ENCODE data around the gene FXYD6. TPM values are rescaled to one million over a fixed set of nuclear protein-coding genes. Genes with fewer than 3 reads are reported as not detected.

The FXYD6 gene
- total and polyA plus RNA-seq, 2 of the 8 experiments (the other 6 are each of a cell fraction or from before 2014, with no cell fraction given) = 44.6 to 117 TPM

GRCh38 chr11:117878939-117879475 is 2.5 kb upstream of the FXYD6 start:
- 88% methylated on average over 3 of the region's 3 CpGs; no CpG with 5 or more reads in 1 of the 2 experiments for whole genome bisulfite sequencing, 2 experiments (ENCODE audit: extremely low coverage in 1 of 2, insufficient coverage in 1 of 2, insufficient read length in 1 of 2, insufficient replicate concordance in 2 of 2, low coverage in 1 of 2, low lambda C conversion rate in 2 of 2, missing lambda C conversion rate in 1 of 2)
- no peak overlapping the region for H2AK5ac ChIP-seq (ENCODE audit: low read depth, low read length)
- H3K4me2 ChIP-seq (ENCODE audit: insufficient read depth in 1 of 2, low read depth in 2 of 2, low read length in 2 of 2) = no peak overlapping the region
- H3K4me3 ChIP-seq (ENCODE audit: extremely low read depth in 1 of 4, insufficient read depth in 2 of 4, low read depth in 3 of 4, low read length in 4 of 4) = no peak overlapping the region
- H3K9me3 ChIP-seq (ENCODE audit: insufficient read depth in 2 of 2, low read depth in 1 of 2, low read length in 1 of 2) = no peaks in the 10 kb centered on the region
- DNase-seq (ENCODE audit: low read depth in 1 of 2, low spot score in 2 of 2) (no peak), FAIRE-seq (no peak)
- H2BK120ac ChIP-seq (replicated peaks; ENCODE audit: low read depth, low read length) = no peak overlapping the region
- no peak overlapping the region for H3K4ac ChIP-seq (replicated peaks; ENCODE audit: insufficient read length, low read depth, low read length)
- H3K79me2 ChIP-seq (ENCODE audit: control insufficient read depth in 1 of 2, insufficient read depth in 2 of 2, low read length in 2 of 2) = peaks cover 0 to 6% of the 10 kb centered on the region in 2 experiments; a peak in 1 of 4 replicates
- peaks cover 13 to 25% (median 18%) of the 10 kb centered on the region in 4 experiments for H3K4me1 ChIP-seq (replicated peaks in 1 of 4; ENCODE audit: control insufficient read depth in 3 of 4, insufficient read depth in 4 of 4, low read length in 3 of 4)
- no peak overlapping the region for H3K14ac ChIP-seq (ENCODE audit: insufficient read length)
- ChIA-PET POLR2A (ENCODE audit: partially characterized antibody) (no interaction called here), CTCF (ENCODE audit: partially characterized antibody) (interaction anchor here (1.1 to 4.7 kb wide), 8 partner anchors 14 to 453 kb away, joined by 3 to 30 read pairs (median 6); no protein-coding TSS in a partner anchor)
- H3K23ac ChIP-seq (ENCODE audit: insufficient read length) = no peak overlapping the region
- H4K8ac ChIP-seq (ENCODE audit: extremely low read depth, insufficient read depth, low read length) = no peak overlapping the region
- H4K91ac ChIP-seq (replicated peaks; ENCODE audit: insufficient read length, low read length) = no peak overlapping the region
- no peak overlapping the region for H3K18ac ChIP-seq (ENCODE audit: extremely low read depth, low read length)
- no peak overlapping the region for H2BK20ac ChIP-seq (ENCODE audit: low read length)
- H2AFZ ChIP-seq (ENCODE audit: low read length) = no peak overlapping the region
- H2BK12ac ChIP-seq (ENCODE audit: low read depth, low read length) = no peak overlapping the region
- H2BK15ac ChIP-seq (ENCODE audit: low read length) = no peak overlapping the region
- H4K20me1 ChIP-seq (replicated peaks in 1 of 2; ENCODE audit: control insufficient read depth in 1 of 2, insufficient read depth in 2 of 2, low read length in 2 of 2) = peaks cover 0 to 6% of the 10 kb centered on the region in 2 experiments
- H4K5ac ChIP-seq (ENCODE audit: insufficient read length, low read depth, low read length) = no peak overlapping the region
- H3K23me2 ChIP-seq (ENCODE audit: low read depth, low read length) = peaks cover 25% of the 10 kb centered on the region
- no peak overlapping the region for H2BK5ac ChIP-seq (ENCODE audit: low read depth, low read length)
- no peaks in the 10 kb centered on the region for H3K36me3 ChIP-seq (ENCODE audit: control insufficient read depth in 2 of 4, insufficient read depth in 4 of 4, low read length in 3 of 4)
- no peak overlapping the region for H3K56ac ChIP-seq (replicated peaks; ENCODE audit: insufficient read length, low read depth, low read length)
- H3K79me1 ChIP-seq (ENCODE audit: low read depth, low read length) = peaks cover 4% of the 10 kb centered on the region; the same call in 1 of the 2 replicates
- H3K9ac ChIP-seq (replicated peaks in 1 of 4; ENCODE audit: extremely low read depth in 1 of 4, low read depth in 3 of 4, low read length in 3 of 4) = no peak overlapping the region
- H3K27me3 ChIP-seq (replicated peaks in 1 of 4; ENCODE audit: control insufficient read depth in 3 of 4, extremely low read depth in 1 of 4, insufficient read depth in 3 of 4, low read length in 3 of 4) = peaks cover 0 to 17% (median 15%) of the 10 kb centered on the region in 4 experiments; a peak in 5 of 7 replicates
- no peak overlapping the region for H3K27ac ChIP-seq (ENCODE audit: low read depth, low read length)
- TF ChIP-seq CTCF (IDR thresholded peaks at IDR 0.05; ENCODE audit: control extremely low read depth in 1 of 3, insufficient read depth in 1 of 3, low read depth in 1 of 3, low read length in 3 of 3) (no peak), HDAC6 (IDR thresholded peaks at IDR 0.05; ENCODE audit: low read depth, low read length) (no peak)
